B cell (primary cell): ENCODE measurements around the gene TMPRSS13. TPM values are rescaled to one million over a fixed set of nuclear protein-coding genes. Genes with fewer than 3 reads are reported as not detected.

Experiments used
- ATAC-seq: fragments of 200-7000 bp; cut with Tn5 transposase; one replicate; pipeline ENCODE4 v1.10.0; 2021; ENCODE audit warnings: low read depth, mild to moderate bottlenecking, moderate number of reproducible peaks, moderate library complexity
- CTCF ChIA-PET: fragments of 350-600 bp; sonication (Branson Sonifier 250); formaldehyde crosslinking; loops from one replicate; lab custom pipeline; 2021; ENCODE audit warnings: antibody characterized with exemption, inconsistent platforms; lab: Charles Lee
- POLR2A ChIA-PET: fragments of 350-600 bp; sonication (Branson Sonifier 250); formaldehyde crosslinking; loops from one replicate; lab custom pipeline; 2021; ENCODE audit warnings: antibody characterized with exemption; lab: Charles Lee
- DNase-seq: peaks from one replicate; pipeline ENCODE4 v3.0.0; 2013
- H2AFZ ChIP-seq: 2 replicates; pipeline ENCODE4 v1.6.1; 2012; ENCODE audit warnings: mild to moderate bottlenecking, low read depth, low read length; ENCODE audit not compliant: insufficient read depth, poor library complexity, severe bottlenecking
- H3K27ac ChIP-seq, 2 donors: 1 replicate in 1 of 2; 2 replicates in 1 of 2; pipeline ENCODE4 v1.5.1; 2012 to 2013; ENCODE audit warnings: low read length in 2 of 2, mild to moderate bottlenecking in 2 of 2, moderate library complexity in 1 of 2
- H3K27me3 ChIP-seq, 4 experiments: fragments of 200-600 bp in 1 of 4; sonication (generic) in 1 of 4; replicated peaks in 1 of 4; 1 replicate in 2 of 4; 2 replicates in 2 of 4; pipeline versions ENCODE4 v1.6.1 to v1.7.0; 2013 to 2016; ENCODE audit warnings: low read length in 3 of 4, mild to moderate bottlenecking in 2 of 4, mixed read lengths in 1 of 4, moderate library complexity in 1 of 4; ENCODE audit not compliant: insufficient read depth in 4 of 4, control insufficient read depth in 3 of 4; ENCODE audit errors: control extremely low read depth in 1 of 4
- H3K36me3 ChIP-seq, 2 experiments: replicated peaks in 1 of 2; 1 replicate in 1 of 2; 2 replicates in 1 of 2; pipeline versions ENCODE4 v1.6.1 to v1.7.1; 2013; ENCODE audit warnings: low read length in 1 of 2; ENCODE audit not compliant: insufficient read depth in 2 of 2, control insufficient read depth in 1 of 2; ENCODE audit errors: control extremely low read depth in 1 of 2, extremely low read depth in 1 of 2
- H3K4me1 ChIP-seq, 2 donors: fragments of 200-600 bp in 1 of 2; sonication (generic) in 1 of 2; 1 replicate in 1 of 2; 2 replicates in 1 of 2; pipeline versions ENCODE4 v1.5.1 to v1.6.1; 2013 to 2017; ENCODE audit warnings: low read length in 2 of 2; ENCODE audit not compliant: control insufficient read depth in 2 of 2, insufficient read depth in 2 of 2
- H3K4me2 ChIP-seq: replicated peaks from 2 replicates; pipeline ENCODE3; 2012; ENCODE audit warnings: mild to moderate bottlenecking, low read depth, low read length; ENCODE audit not compliant: poor library complexity, severe bottlenecking
- H3K4me3 ChIP-seq, 5 experiments: fragments of 200-600 bp in 1 of 5; sonication (generic) in 1 of 5; 1 replicate in 3 of 5; 2 replicates in 2 of 5; pipeline versions ENCODE4 v1.5.1 to v1.7.0; 2011 to 2016; ENCODE audit warnings: low read length in 4 of 5, mild to moderate bottlenecking in 4 of 5, low read depth in 2 of 5, control low read depth in 1 of 5, moderate library complexity in 1 of 5; ENCODE audit not compliant: insufficient read depth in 1 of 5; ENCODE audit errors: control extremely low read depth in 1 of 5, extremely low read depth in 1 of 5
- H3K79me2 ChIP-seq: fragments of 200-600 bp; sonication (generic); one replicate; pipeline ENCODE4 v1.6.0; 2016; ENCODE audit warnings: low read length; ENCODE audit not compliant: control insufficient read depth, insufficient read depth
- H3K9ac ChIP-seq: fragments of 200-600 bp; sonication (generic); 2 replicates; pipeline ENCODE4 v1.6.1; 2017; ENCODE audit warnings: mild to moderate bottlenecking, low read length, moderate library complexity
- H3K9me3 ChIP-seq, 3 donors: one replicate each; pipeline versions ENCODE4 v1.6.1 to v1.7.1; 2013; ENCODE audit warnings: low read length in 2 of 3; ENCODE audit not compliant: control insufficient read depth in 2 of 3, insufficient read depth in 1 of 3; ENCODE audit errors: control extremely low read depth in 1 of 3
- H4K20me1 ChIP-seq: 2 replicates; pipeline ENCODE4 v1.6.0; 2012; ENCODE audit warnings: mild to moderate bottlenecking, low read length; ENCODE audit not compliant: insufficient read depth, control insufficient read depth, poor library complexity, severe bottlenecking
- H3K27ac Mint-ChIP-seq: one replicate; pipeline ENCODE4 v1.8.0; 2021; ENCODE audit warnings: mixed read lengths
- H3K27me3 Mint-ChIP-seq: one replicate; pipeline ENCODE4 v1.8.0; 2021; ENCODE audit warnings: mixed read lengths
- H3K4me1 Mint-ChIP-seq: one replicate; pipeline ENCODE4 v1.8.0; 2021; ENCODE audit warnings: mixed read lengths
- H3K4me3 Mint-ChIP-seq: one replicate; pipeline ENCODE4 v1.8.0; 2021; ENCODE audit warnings: mixed read lengths
- H3K9me3 Mint-ChIP-seq: one replicate; pipeline ENCODE4 v1.8.0; 2022; ENCODE audit warnings: mixed read lengths; ENCODE audit not compliant: insufficient read depth
- CTCF ChIP-seq: fragments of 200-600 bp; IDR thresholded peaks from one replicate; pipeline ENCODE4 v1.8.0; 2022; ENCODE audit warnings: antibody characterized with exemption, mild to moderate bottlenecking
- EZH2 ChIP-seq: IDR thresholded peaks from 2 replicates; pipeline ENCODE4 v1.6.1; 2012; ENCODE audit warnings: borderline replicate concordance, low read depth, mild to moderate bottlenecking, moderate library complexity, low read length; ENCODE audit not compliant: insufficient read depth, poor library complexity, severe bottlenecking
- WGBS: methylation state at CpG from one replicate; pipeline ENCODE4 v1.1.5; 2013; ENCODE audit warnings: missing lambda C conversion rate; ENCODE audit not compliant: insufficient coverage; 5-methylcytosine and 5-hydroxymethylcytosine counted together
- intact Hi-C: fragments of 100-400 bp; cut with micrococcal nuclease; formaldehyde crosslinking; loops from one replicate; pipeline ENCODE4 v1.10.0; 2022
- polyA plus RNA-seq: library from polyadenylated mRNA; depleted of rRNA; stranded (reverse); fragments of >200 nt; gene quantifications from 2 replicates; pipeline ENCODE4 v1.2.3, GENCODE V29; 2012
- total RNA-seq, 2 donors: library from RNA; stranded (reverse); fragments of 120-200 nt in 1 of 2; gene quantifications; 1 replicate in 1 of 2; 2 replicates in 1 of 2; pipeline versions ENCODE4 v1.2.3 to v1.2.4, GENCODE V29; 2013 to 2022

Gene TMPRSS13
- total and polyA plus RNA-seq, 2 donors (not counting 1 experiment from before 2014, with no cell fraction given): 2.4 to 8.0 TPM

- DNase-seq (no peak), ATAC-seq (no peak)
- ChIA-PET CTCF (interaction anchor here (0.9 to 2.0 kb wide), 2 partner anchors 11 to 38 kb away, joined by 3 to 6 read pairs; no protein-coding TSS in a partner anchor), POLR2A (no interaction called here)
- no peaks in the 10 kb centered on the region for H3K79me2 ChIP-seq
- Mint-ChIP-seq H3K4me3 (no peak overlapping the region), H3K9me3 (no peaks in the 10 kb centered on the region), H3K27ac (no peak overlapping the region), H3K4me1 (peaks cover 5% of the 10 kb centered on the region), H3K27me3 (peaks cover 12% of the 10 kb centered on the region)
- no peak overlapping the region for H3K9ac ChIP-seq
- H3K9me3 ChIP-seq: no peaks in the 10 kb centered on the region
- intact Hi-C loops: no loop called here
- H3K27me3 ChIP-seq: peaks cover 0 to 5% (median 0%) of the 10 kb centered on the region in 4 experiments
- TF ChIP-seq EZH2 (no peak), CTCF (no peak)
- 86% methylated on average over 12 of the region's 17 CpGs for WGBS
- H3K4me3 ChIP-seq: no peak overlapping the region
- H4K20me1 ChIP-seq: no peaks in the 10 kb centered on the region
- no peaks in the 10 kb centered on the region for H3K4me1 ChIP-seq
- H3K27ac ChIP-seq: no peak overlapping the region
- no peak overlapping the region for H2AFZ ChIP-seq
- no peak overlapping the region for H3K4me2 ChIP-seq
- H3K36me3 ChIP-seq: no peaks in the 10 kb centered on the region
These were observed 20.9 kb downstream of the TMPRSS13 start for GRCh38 chr11:117908109-117908895.
